ENCODE data around the gene RBM6.
"Not testable (repeated sequence)": the region's sequence is repeated elsewhere in the genome, so short reads cannot be mapped to it uniquely, and the experiment has no call there.

Gene RBM6

DNA sequence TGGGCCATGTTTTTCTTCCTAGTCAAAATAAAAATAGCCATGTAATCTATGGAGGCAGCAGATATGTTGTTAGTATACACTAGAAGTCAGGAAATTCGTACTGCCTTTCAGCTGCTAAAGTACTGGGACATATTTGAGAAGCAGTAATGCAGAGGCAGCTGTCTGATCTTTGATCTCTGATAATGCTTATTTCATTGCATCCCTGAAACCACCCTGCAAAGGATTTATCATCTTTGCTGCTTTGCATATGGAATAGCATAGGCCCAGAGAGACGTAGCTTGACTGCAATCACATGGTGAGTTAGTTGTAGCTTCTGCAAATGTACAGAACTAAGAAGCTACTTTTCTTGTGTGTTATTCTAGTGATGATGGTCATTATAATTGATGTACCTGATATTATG lies 52.4 kb downstream of the RBM6 start:
- no peak for DNase-seq (ENCODE audit: low spot score)

DNA sequence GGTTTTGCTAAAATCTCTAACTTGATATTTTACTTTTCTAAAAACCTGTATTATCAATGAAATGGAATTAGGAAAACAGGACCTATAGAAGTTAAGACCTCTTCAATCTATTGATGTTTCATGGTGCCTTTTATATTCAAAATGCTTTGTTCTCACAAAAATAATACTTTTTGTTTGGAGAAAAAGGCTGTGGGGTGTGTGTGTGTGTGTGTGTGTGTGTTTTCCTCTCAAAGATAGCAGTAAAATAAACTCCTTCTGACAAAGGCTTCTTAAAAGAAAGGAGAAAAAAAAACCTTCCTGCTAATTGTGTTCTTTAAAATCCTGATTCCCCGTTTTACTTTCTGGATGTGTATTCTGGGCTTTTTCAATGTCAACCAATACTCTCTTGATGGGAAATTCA lies 54.5 kb downstream of the RBM6 start:
- DNase-seq (ENCODE audit: low spot score), result no peak

DNA sequence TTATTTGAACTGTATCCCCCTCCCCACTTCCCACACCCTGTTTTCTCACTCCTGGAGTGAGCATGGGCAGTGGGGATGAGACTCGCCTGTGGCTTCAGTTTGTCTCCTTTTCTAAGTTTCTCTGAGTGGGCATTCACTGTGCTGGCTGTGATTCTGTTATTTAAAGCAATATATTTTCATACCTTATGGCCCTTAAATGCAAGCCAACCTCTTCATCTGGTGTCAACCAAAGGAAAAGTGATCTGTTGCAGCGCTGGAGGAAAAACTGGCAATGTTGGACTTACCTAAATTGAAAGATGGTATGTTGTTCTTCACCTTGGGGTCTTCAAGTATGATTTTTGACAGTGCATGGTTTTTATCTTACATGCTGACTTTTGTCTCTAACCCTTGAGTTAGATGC lies 56.1 kb downstream of the RBM6 start:
- DNase-seq (ENCODE audit: low spot score), result no peak

DNA sequence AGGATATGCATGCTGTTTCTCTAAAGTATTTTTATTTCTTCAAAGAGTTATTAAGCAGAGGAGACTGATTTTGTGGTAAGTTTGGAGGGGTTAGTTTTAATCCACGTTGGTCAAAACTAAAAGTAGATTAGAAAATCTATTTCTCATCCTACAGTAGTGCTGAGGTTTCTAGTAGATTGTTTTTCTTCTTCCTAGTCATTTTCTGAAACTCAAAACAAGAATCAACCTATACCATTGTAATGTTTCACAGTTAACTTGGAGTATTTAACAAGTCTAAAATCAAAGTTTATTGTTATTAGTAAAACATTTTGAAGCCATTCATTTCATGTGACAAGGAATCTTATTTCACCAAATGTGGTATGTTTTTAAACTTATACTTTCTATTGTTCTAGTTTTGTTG lies 57.9 kb downstream of the RBM6 start:
- DNase-seq (ENCODE audit: low spot score), result no peak

DNA sequence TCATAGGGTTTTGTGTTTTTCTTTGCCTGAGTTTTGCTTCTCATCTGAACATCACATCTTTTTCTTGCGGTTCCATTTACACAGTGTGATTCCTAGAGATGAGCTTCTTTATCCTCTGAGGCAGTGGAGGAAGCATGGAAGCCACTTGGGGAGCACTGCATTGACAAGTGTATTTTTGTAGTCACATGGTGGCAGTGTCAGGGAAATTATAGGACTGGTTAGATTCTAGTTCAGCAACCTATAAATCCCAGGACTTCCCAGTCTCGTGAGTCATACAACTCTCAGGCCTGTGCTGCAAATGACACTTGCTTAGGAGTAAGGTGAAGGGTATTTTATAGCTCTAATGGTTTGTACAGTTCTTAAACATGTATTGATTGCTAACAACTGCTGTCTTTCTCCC lies 58.4 kb downstream of the RBM6 start:
- DNase-seq (ENCODE audit: low spot score), result no peak

DNA sequence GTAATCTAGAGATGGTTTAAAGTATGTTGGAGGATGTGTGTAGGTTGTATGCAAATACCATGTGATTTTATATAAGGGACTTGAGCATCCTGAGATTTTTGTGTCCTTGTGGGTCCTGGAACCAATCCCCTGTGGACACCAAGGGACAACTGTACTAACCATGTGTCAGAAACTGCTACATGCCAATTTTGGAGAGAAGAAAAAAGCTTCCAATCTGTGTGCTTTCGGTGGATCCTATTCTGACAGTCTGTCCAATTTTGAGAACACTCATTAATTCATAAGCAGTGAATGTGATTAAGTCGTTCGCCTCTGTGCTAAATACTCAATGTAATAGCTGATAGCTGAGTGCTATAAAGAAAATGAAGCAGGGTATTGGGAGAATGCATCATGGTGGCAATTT lies 61.6 kb downstream of the RBM6 start:
- DNase-seq (ENCODE audit: low spot score), result no peak

DNA sequence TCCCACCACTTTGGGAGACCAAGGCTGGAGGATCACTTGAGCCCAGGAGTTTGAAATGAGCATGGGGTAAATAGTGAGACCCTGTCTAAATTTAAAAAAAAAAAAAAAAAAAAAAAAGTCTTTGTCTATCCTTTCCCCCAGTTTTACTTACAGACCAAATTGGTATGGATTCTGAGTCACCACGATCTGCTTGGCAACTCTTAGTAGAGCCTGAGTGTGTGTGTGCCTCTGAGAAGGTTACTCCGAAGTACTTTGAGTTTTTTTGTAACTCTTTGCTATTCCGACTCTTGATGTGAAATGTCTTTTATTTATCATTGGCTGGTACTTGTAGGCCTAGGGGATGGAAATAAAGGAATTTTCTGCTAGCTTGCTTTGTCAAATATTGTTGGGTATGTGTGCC lies 63.3 kb downstream of the RBM6 start:
- DNase-seq (ENCODE audit: low spot score), result no peak

DNA sequence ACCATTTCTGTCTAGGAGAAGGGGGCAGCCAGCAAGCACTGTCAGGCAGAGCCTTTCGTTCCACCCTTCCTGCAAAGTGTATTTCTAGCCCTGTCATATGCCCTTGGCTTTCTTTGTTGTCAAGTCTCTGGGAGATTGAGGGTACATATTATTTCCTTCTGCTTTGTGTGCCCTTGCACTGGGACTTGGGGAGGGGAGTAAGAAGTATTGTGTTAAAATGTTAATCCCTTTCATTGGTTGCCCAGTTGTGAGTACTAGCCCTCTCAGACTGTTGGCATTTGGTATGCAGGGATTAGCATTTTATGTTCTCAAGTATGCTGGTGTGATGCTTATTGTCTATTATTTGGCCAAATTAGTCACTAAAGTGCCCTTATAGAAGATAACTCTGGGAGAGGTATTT lies 63.9 kb downstream of the RBM6 start:
- no peak for DNase-seq (ENCODE audit: low spot score)

DNA sequence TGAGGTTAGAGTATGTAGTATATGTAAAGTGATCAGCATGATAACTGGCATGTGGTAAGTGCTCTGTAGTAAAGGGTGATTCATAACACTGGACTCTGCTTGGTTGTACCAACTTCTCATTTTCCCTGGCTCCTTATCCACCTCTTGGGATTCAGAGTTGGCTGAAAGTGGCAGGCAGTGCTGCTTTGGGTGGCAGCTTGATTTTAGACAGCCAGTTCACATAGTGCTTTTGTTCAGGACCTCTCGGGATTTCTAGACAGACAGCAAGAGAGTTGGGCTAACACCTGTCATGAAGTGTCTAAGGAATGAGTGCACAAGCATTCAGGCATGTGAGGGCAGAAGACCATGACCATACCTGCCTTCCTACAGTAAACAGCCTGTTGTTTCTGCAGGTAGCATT lies 69.0 kb downstream of the RBM6 start:
- DNase-seq (ENCODE audit: low spot score), result no peak

DNA sequence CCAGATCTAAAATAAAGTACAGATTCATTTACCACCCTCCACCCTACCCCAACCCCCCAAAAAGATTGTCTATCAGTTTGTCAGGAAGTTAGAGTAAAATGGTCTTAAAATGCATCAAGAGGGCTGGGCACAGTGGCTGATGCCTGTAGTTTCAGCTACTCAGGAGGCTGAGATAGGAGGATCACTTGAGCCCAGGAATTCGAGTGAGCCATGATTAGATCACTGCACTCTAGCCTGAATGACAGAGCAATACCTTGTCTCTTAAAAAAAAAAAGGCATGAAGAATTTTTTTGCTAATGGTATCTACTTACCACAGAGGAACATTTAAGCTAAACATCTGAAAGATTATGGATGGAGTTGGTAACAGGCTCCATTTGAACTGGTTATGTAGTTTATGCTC lies 71.0 kb downstream of the RBM6 start:
- no peak for DNase-seq (ENCODE audit: low spot score)

DNA sequence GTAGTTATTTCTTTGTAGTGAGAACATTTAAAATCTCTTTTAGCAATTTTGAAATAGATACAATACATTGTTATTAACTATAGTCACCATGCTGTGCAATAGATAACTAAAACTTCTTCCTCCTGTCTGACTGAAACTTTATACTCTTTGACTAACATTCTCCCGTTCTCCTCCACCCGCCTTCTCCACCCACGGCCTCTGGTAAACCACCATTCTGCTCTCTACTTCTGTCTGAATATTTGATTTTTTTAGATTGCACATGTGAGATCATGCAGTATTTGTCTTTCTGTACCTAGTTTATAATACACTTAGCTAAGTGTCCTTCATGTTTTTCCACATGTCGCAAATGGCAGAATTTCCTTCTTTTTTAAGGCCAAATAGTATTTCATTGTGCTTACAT lies 76.0 kb downstream of the RBM6 start:
- DNase-seq (ENCODE audit: low spot score), result no peak

DNA sequence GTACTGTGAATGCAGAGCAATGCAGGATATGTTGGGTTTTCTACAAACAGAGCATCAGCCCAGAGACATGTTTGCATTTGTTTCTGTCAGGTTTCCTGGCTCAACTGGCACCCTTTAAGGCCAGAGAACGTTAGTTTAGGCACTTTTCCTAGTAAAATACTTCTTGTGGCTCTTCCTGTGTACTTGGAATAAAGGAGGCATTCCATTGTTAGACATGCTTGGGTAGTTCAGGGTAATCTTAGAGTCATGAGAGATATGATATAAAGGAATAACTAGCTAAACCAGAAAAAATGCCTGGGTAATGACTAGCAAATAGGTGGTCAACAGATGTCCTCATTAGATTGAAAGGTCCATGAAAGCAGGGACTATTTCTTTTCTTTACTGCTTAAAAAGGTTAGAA lies 88.4 kb downstream of the RBM6 start:
- no peak for DNase-seq (ENCODE audit: low spot score)

DNA sequence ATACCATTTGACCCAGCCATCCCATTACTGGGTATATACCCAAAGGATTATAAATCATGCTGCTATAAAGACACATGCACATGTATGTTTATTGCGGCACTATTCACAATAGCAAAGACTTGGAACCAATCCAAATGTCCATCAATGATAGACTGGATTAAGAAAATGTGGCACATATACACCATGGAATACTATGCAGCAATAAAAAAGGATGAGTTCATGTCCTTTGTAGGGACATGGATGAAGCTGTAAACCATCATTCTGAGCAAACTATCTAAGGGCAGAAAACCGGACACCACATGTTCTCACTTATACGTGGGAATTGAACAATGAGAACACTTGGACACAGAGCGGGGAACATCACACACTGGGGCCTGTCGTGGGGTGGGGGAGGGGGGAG lies 91.3 kb downstream of the RBM6 start:
- DNase-seq (ENCODE audit: low spot score), result not testable (repeated sequence)

DNA sequence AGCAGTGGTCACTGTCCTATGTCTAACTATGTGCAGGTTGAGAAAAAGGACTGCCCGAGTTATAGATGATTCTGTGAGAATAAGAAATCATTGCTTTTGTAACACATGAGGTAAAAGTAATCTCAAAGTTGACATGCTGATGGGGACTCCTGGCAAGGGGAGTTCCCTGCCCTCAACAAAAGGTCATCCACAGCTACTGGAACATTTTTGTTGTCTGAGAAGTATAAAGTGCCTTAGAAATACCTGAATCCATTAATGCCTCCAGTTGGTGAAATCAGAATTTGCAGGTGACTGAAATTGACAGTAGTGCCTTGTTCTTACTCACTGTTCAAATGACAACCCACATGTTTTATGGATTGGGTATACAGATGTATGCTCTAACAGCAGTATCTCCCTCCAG lies 105.0 kb downstream of the RBM6 start:
- DNase-seq (ENCODE audit: low spot score), result no peak

DNA sequence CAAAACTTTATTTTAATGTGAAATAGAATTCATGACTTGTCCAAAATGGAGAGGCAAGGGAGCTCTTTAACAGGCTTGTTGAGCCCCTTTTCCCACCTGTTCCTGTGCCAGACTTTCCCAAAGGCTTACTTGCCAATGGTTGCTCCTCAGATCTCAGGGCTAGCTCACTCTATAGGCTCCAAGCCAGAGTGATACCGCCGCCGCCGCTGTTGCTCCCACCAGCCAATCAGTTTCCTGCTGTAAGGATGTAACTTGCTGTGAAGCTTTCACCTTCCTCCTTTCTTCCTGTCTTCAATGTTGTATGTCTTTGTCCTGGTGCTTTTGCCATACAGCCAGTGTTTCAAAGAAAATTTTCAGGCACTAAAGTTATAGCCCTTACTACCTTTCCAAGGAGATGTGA lies 107.5 kb downstream of the RBM6 start:
- no peak for DNase-seq (ENCODE audit: low spot score)

DNA sequence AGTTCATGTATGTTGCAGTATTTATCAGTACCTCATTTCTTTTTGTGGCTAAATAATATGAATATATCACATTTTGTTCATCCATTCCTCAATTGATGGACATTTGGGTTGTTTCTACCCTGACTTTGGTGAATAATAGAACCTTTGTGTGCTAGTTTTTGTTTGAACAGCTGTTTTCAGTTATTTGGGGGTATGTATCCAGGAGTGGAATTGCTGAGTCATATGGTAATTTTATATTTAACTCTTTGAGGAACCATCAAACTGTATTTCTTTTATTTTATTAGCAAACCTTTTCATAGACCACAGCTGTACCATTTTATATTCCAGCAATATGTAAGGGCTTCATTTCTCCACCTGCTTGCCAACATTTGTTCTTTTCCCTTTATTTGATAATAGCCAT lies 110.4 kb downstream of the RBM6 start:
- DNase-seq (ENCODE audit: low spot score), result no peak

DNA sequence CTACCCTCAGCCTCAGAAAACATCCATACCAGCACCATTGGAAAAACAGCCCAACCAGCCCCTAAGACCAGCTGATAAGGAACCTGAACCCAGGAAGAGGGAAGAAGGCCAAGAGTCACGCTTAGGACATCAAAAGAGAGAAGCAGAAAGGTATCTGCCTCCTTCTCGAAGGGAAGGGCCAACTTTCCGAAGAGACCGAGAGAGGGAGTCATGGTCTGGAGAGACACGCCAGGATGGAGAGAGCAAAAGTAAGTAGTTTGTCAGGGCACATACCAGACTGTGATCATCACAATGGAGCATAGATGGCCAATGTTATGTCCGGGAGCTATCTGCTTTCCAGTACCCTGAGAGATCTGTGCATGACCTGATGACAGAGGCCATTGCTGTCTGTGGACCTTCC lies 117.8 kb downstream of the RBM6 start:
- DNase-seq (ENCODE audit: low spot score), result no peak

DNA sequence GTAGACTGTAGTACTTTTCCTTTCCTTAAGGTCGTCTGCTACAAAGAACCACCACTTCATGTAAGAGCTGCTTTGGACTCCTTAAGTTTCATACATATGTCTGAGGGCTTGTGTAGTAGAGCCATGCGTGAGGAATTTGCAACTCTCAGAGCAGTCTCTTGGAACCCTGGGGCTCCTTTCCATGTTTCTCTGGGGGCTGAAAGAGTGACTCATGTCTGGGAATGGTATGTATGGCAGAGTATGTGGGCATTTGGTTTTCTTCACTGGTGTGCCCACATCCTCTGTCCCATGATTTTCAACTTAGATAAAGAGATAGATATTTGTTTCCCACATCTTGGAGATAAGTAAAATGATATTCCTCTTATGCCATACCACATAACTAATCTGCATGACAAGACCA lies 128.2 kb downstream of the RBM6 start:
- DNase-seq (ENCODE audit: low spot score), result no peak

DNA sequence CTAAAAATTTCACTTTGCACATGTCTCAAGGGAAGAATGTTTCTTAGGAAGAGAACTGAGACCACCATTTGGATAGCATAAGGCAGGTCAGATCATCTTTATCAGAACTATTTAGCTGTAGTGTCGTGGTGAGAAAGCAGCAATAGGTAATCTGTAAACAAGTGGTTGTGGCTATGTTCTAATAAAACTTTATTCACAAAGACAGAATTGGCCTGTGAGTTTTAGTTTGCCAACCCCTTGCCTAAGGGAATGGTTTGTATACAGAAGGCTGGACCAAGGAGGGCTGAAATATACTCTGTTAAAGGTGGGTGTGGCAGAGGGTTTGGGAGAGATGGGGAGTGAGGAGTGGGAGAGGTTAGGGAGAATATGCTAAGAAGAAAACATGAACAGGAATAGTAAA lies 138.1 kb downstream of the RBM6 start:
- DNase-seq (ENCODE audit: low spot score), result no peak

DNA sequence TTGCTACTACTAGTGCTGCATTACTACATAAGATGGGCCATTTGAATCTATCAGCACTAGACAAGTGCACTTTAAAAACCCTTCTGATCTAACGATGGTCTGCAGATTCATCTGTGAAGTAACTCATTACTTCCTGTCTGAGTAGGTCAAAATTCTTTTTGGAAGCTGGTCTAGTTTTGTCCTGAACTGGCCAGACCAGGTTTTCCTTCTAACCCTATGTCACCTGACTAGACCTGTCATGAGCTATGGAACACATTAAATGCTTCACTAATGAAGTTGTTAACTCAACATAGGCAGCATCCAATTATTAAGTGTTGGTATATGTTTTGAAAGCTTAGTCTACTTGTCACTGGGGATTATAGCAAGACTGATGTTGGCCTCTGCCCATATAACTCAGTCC lies 138.7 kb downstream of the RBM6 start:
- DNase-seq (ENCODE audit: low spot score), result no peak

DNA sequence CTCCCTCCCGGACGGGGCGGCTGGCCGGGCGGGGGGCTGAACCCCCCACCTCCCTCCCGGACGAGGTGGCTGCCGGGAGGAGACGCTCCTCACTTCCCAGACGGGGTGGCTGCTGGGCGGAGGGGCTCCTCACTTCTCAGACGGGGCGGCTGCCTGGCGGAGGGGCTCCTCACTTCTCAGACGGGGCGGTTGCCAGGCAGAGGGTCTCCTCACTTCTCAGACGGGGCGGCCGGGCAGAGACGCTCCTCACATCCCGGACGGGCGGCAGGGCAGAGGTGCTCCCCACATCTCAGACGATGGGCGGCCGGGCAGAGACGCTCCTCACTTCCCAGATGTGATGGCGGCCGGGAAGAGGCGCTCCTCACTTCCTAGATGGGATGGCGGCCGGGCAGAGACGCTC lies 145.0 kb downstream of the RBM6 start:
- not testable (repeated sequence) for DNase-seq (ENCODE audit: low spot score)

DNA sequence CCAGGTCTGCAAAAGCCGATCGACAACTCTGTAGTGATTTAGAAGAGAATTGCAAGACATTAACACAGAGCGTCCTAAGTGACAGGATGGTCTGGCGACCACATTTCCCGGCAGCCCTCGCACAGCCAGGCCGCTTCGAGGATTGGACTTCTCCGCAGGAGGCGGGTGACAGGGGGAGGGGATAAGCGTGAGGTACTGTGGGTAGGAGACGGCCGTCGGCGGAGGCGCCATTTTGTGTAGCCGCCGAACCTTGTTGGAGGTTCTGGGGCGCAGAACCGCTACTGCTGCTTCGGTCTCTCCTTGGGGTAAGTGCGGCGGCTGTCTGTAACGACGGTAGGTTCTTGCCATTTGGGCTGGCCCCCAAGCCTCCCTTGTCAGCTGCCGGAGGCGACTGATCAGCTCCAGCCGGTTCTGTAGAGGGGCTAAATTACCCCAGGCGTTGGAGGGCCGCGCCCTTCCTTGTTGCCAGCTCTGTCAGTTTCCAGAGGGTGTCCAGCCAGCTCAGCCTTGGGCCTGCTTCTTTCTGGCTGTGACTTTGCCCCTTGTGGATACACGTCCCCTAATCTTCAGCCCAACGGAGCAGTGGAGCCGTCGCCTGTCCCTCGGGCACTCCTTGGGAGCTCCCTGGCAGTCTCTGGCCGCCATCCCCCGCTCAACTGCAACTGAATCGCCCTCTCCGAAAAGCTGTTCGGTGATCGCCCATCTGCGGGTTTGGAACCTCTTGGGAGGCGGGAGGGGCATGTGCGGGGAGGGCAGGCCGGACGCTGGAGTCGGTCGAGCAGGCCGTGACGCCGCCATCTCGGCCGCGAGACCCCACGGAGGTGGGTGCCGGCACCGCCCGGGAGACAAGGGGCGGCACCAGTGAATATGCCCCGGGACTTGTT lies 149.0 kb downstream of the RBM6 start, which contains the start of gene RBM5:
TSS of gene RBM5 (plus strand) at position 195 of the 884 bp plus-strand sequence. CDS start 1,516 bp downstream, outside the sequence.
- peak; percentile 96 for DNase-seq (ENCODE audit: low spot score)

DNA sequence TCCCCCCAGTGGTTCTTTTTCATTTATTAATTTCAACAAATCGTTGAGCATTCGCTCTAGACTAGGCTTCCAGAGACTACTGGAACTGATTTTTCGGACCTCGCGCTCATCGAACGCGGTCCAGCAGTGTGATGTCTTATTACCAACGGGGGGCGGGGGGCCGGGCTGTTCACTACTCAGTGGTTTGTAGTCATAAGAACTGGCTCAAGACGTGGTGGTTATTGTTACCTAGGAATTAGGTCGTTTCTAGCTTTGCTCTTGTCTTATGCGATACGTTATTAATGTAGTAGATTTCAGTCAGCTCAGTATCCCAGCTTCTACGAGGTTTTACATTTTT lies 149.6 kb downstream of the RBM6 start:
- DNase-seq (ENCODE audit: low spot score), result no peak

DNA sequence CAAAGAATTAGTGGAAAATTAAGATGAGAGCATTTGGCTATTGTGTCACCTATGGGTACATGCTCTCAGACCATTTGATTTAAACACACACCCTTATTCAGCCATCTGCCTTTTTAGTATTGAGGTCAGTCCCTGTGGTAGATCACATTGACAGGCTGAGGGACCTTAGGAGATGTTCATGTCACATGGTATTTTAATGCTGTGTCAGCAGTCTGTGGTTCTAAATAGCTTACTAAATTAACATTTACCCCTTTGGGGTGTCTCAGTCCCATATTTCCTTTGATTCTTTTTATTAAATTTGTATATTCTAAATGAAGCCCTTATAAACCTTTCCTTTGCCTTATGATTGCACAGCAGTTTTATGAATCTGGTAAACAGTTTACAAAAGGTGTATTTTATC lies 151.0 kb downstream of the RBM6 start:
- DNase-seq (ENCODE audit: low spot score), result no peak
